ENCODE measurements around the gene GJC3. TPM values are rescaled to one million over a fixed set of nuclear protein-coding genes. Genes with fewer than 3 reads are reported as not detected.

GJC3 gene
- total RNA-seq, 1 donor = not detected

GRCh38 chr7:99918959-99919813 is 10.2 kb downstream of the GJC3 start, which contains the start of gene TRIM4:
Gene TRIM4 (minus strand): TSS chr7:99919530. CDS start chr7:99919401, 129 bp downstream.
- DNase-seq (ENCODE audit: low read depth) = peak; percentile 92
- TF ChIP-seq CTCF (IDR thresholded peaks at IDR 0.05; ENCODE audit: insufficient read depth, low read length) = peak; percentile 13
- H3K4me3 ChIP-seq (ENCODE audit: low read depth, low read length) = peak within 1 kb of the TSS; percentile 89

DNA sequence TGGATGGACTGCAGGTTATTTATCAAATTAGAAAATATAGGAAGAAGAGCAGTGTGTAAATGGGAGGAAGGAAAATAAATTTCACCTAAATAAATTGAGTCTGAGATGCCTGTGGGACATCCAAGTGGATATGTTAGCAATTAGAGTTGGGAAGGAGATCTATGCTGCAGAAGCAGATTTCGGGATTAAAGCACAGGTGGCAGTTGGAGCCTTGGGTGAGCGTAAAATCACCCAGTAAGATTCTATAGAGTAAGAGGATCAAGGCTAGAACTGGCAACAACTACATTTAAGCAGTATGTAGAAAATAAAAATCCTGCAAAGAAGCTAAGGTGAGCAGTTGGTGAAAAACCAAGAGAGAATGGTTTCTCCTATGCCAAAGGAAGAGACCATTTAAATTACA is 18.4 kb downstream of the GJC3 start:
- no peak for DNase-seq (ENCODE audit: low read depth)
- no peak overlapping the region for H3K4me3 ChIP-seq (ENCODE audit: low read depth, low read length)
- TF ChIP-seq CTCF (IDR thresholded peaks at IDR 0.05; ENCODE audit: insufficient read depth, low read length) = no peak

GRCh38 chr7:99901581-99901980 is 27.8 kb downstream of the GJC3 start:
- no peak for DNase-seq (ENCODE audit: low read depth)
- H3K4me3 ChIP-seq (ENCODE audit: low read depth, low read length) = no peak overlapping the region
- no peak for TF ChIP-seq CTCF (IDR thresholded peaks at IDR 0.05; ENCODE audit: insufficient read depth, low read length)

- TF ChIP-seq CTCF (IDR thresholded peaks at IDR 0.05; ENCODE audit: insufficient read depth, low read length) = no peak
- no peak overlapping the region for H3K4me3 ChIP-seq (ENCODE audit: low read depth, low read length)
- DNase-seq (ENCODE audit: low read depth) = no peak
Observed at GRCh38 chr7:99899830-99900519, 29.4 kb downstream of the GJC3 start.

GRCh38 chr7:99898836-99899235 is 30.6 kb downstream of the GJC3 start:
- no peak overlapping the region for H3K4me3 ChIP-seq (ENCODE audit: low read depth, low read length)
- DNase-seq (ENCODE audit: low read depth) = no peak
- no peak for TF ChIP-seq CTCF (IDR thresholded peaks at IDR 0.05; ENCODE audit: insufficient read depth, low read length)

DNA sequence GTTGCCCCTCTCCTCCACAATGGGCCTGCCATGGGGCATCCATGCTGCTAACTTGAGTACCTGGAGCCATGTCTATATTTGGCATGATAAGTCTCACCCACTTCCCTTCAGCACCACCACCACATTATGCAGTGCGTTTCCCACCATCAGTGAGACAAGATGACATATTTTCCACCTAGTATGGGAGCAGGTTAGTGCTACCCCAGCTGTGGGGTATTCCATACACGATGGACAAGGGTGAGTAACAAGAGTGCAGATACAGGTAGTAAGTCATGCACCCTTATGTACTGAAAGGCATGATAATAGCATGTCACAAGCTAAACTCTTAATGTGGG is 31.4 kb downstream of the GJC3 start:
- no peak overlapping the region for H3K4me3 ChIP-seq (ENCODE audit: low read depth, low read length)
- no peak for DNase-seq (ENCODE audit: low read depth)
- TF ChIP-seq CTCF (IDR thresholded peaks at IDR 0.05; ENCODE audit: insufficient read depth, low read length) = no peak
